Heart left ventricle (tissue), 13 donors: ENCODE data around the gene PRDM16.

Source experiments
- POLR2A ChIP-seq, 2 donors: fragments of 450-650 bp; IDR thresholded peaks; one replicate each; pipeline ENCODE4 v1.6.1; 2017; ENCODE audit warnings: antibody characterized with exemption in 2 of 2, mild to moderate bottlenecking in 2 of 2, moderate library complexity in 2 of 2
- TF ChIP-seq, protein P1 (sequence below), 12 donors: fragments of 200-600 bp; sonication (generic) in 4 of 12; IDR thresholded peaks; one replicate each; pipeline versions ENCODE4 v1.5.0 to v1.8.0; 2018 to 2022; ENCODE audit warnings: antibody characterized with exemption in 12 of 12, mild to moderate bottlenecking in 5 of 12
- donor health status: ischemic (EF 13 %, LVEDD 7.1; RV severe dilation, severe dysfunction).
- donor health status: DM: no; HTN: yes; CAD: no.
- donor health status: DM: no; HTN: no; CAD: no.
- donor health status: ischemic (EF 25% LVEDD 6.9; RV normal size, moderate dysfunction).
- donor health status: ischemic (EF 25% LVEDD 5.7; RV mildly dilated, moderate dysfunction).
- donor health status: ischemic (EF 35%, LVEDD 5.7; RV mildly dilated, moderate dysfunction).
- donor health status: nonischemic (EF 11% LVEDD 7.7; RV severe dilation, severe dysfunction).
- donor health status: DM: yes; HTN: yes; CAD: no.
- donor health status: PGD.
- donor health status: ischemic (EF 29% LVEDD 5.4; RV normal size, mild dysfunction).
- donor health status: nonischemic (EF 23%, LVEDD 6.1; RV moderate dilation, normal function).

DNA sequence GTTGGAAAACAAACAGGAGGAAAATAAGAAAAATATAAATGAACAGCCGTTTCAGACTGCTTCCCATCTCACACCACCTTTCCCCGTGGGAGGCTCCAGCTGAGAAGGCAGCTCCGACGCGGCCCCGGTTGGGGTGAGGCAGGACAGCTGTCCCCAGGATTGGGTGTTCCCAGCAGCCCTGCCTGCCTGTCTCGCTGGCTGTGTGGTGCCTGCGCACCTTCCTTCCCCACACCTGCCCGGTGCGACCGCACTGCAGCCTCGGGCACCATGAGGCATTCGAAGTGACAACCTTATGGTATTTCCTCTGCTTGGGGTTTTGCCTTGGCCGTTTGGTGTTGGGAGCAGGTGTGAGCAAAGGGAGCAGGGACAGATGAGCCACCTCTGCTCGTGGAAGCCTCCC, 161.6 kb downstream of the PRDM16 start:
- TF ChIP-seq POLR2A (IDR thresholded peaks at IDR 0.05) = no peak
- TF ChIP-seq, protein P1, sequence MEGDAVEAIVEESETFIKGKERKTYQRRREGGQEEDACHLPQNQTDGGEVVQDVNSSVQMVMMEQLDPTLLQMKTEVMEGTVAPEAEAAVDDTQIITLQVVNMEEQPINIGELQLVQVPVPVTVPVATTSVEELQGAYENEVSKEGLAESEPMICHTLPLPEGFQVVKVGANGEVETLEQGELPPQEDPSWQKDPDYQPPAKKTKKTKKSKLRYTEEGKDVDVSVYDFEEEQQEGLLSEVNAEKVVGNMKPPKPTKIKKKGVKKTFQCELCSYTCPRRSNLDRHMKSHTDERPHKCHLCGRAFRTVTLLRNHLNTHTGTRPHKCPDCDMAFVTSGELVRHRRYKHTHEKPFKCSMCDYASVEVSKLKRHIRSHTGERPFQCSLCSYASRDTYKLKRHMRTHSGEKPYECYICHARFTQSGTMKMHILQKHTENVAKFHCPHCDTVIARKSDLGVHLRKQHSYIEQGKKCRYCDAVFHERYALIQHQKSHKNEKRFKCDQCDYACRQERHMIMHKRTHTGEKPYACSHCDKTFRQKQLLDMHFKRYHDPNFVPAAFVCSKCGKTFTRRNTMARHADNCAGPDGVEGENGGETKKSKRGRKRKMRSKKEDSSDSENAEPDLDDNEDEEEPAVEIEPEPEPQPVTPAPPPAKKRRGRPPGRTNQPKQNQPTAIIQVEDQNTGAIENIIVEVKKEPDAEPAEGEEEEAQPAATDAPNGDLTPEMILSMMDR (IDR thresholded peaks at IDR 0.05) = no peak
